K562 (cell line): Measurements from ENCODE around the gene SLAMF6.

ENCODE experiments used
- CBFA2T3 ChIP-seq: fragments of 450-650 bp; IDR thresholded peaks from 2 replicates; pipeline ENCODE4 v1.6.1; 2017
- EZH2 ChIP-seq: IDR thresholded peaks from 2 replicates; pipeline ENCODE4 v1.6.1; 2012; ENCODE audit warnings: low read depth, mild to moderate bottlenecking, inconsistent platforms, low read length, borderline replicate concordance
- KLF10 ChIP-seq: fragments of 250-450 bp; sonication (Bioruptor Pico); IDR thresholded peaks from 2 replicates; pipeline ENCODE4 v1.6.1; 2021; ENCODE audit warnings: matching md5 sums
- SRF ChIP-seq, 2 experiments: fragments of 250-450, 450-650 bp in 1 of 2; sonication (Bioruptor Pico) in 1 of 2; sonication (generic) in 1 of 2; formaldehyde crosslinking; IDR thresholded peaks; 2 replicates each; pipeline versions ENCODE4 v1.5.0 to v1.5.1; 2020 to 2022; ENCODE audit warnings: mild to moderate bottlenecking in 1 of 2, missing genetic modification reagents in 1 of 2
- TCF7 ChIP-seq: sonication (generic); IDR thresholded peaks from 2 replicates; pipeline ENCODE4 v1.6.1; 2016; ENCODE audit warnings: antibody characterized with exemption, borderline replicate concordance
- TEAD2 ChIP-seq: fragments of 450-650 bp; IDR thresholded peaks from 2 replicates; pipeline ENCODE4 v1.6.1; 2016; ENCODE audit warnings: missing genetic modification characterization, control low read depth, missing compliant biosample characterization
- ZBTB8A ChIP-seq: fragments of 450-650 bp; IDR thresholded peaks from 2 replicates; pipeline ENCODE4 v1.6.1; 2018; ENCODE audit warnings: mild to moderate bottlenecking, moderate library complexity; ENCODE audit not compliant: partially characterized antibody
- ZNF23 ChIP-seq: fragments of 250-450 bp; sonication (Bioruptor Pico); IDR thresholded peaks from 2 replicates; pipeline ENCODE4 v1.4.0; 2020; ENCODE audit warnings: mild to moderate bottlenecking
- TF ChIP-seq, protein P1 (sequence below): fragments of 450-650 bp; IDR thresholded peaks from 2 replicates; pipeline ENCODE4 v1.6.1; 2014; ENCODE audit warnings: low read depth, mild to moderate bottlenecking, moderate library complexity, borderline replicate concordance
- TF ChIP-seq, protein P2 (sequence below), 3 experiments: IDR thresholded peaks in 2 of 3; conservative IDR thresholded peaks in 1 of 3; 2 replicates each; pipeline ENCODE4 v1.5.1; 2011 to 2012; ENCODE audit warnings: low read length in 3 of 3, mild to moderate bottlenecking in 3 of 3, control low read depth in 2 of 3, improper control_type of control experiment in 1 of 3, inconsistent platforms in 1 of 3, low read depth in 1 of 3, mixed read lengths in 1 of 3, moderate library complexity in 1 of 3; ENCODE audit not compliant: insufficient read depth in 2 of 3
- TF ChIP-seq, protein P3 (sequence below): sonication (generic); formaldehyde crosslinking; IDR thresholded peaks from 2 replicates; pipeline ENCODE4 v1.8.1; 2022; ENCODE audit warnings: missing genetic modification reagents
- TF ChIP-seq, protein P4 (sequence below): fragments of 150-350 bp; IDR thresholded peaks from 2 replicates; pipeline ENCODE4 v1.6.1; 2014; ENCODE audit warnings: low read depth, mild to moderate bottlenecking, low read length, borderline replicate concordance

DNA sequence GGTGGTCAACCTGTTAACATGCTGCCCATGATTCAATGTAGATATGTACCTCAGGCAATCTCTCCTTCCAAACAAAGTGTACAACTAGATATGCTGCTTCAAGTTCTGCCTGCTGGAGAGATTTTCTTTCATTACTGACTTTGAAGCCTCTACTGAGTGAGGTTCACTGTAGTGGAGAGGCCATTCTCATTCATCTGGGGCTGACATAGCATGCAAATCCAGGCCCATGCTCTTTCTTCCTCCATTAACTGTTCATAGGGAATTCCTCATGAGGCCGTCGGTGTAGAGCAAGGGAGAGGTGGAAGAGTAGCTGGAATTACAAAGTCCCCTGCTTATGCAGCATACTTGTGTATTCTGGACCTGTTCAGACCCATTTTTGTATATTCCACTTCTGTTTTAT lies 84.1 kb downstream of the SLAMF6 start:
- TF ChIP-seq ZBTB8A (no peak), EZH2 (no peak), ZNF23 (CRISPR knock-in tag) (no peak), TEAD2 (tag) (no peak), CBFA2T3 (no peak), TCF7 (no peak), KLF10 (CRISPR knock-in tag) (no peak), SRF (CRISPR knock-in tag; IDR thresholded peaks at IDR 0.05) (no peak)
- TF ChIP-seq, protein P1, sequence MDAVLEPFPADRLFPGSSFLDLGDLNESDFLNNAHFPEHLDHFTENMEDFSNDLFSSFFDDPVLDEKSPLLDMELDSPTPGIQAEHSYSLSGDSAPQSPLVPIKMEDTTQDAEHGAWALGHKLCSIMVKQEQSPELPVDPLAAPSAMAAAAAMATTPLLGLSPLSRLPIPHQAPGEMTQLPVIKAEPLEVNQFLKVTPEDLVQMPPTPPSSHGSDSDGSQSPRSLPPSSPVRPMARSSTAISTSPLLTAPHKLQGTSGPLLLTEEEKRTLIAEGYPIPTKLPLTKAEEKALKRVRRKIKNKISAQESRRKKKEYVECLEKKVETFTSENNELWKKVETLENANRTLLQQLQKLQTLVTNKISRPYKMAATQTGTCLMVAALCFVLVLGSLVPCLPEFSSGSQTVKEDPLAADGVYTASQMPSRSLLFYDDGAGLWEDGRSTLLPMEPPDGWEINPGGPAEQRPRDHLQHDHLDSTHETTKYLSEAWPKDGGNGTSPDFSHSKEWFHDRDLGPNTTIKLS = no peak
- TF ChIP-seq, protein P2, sequence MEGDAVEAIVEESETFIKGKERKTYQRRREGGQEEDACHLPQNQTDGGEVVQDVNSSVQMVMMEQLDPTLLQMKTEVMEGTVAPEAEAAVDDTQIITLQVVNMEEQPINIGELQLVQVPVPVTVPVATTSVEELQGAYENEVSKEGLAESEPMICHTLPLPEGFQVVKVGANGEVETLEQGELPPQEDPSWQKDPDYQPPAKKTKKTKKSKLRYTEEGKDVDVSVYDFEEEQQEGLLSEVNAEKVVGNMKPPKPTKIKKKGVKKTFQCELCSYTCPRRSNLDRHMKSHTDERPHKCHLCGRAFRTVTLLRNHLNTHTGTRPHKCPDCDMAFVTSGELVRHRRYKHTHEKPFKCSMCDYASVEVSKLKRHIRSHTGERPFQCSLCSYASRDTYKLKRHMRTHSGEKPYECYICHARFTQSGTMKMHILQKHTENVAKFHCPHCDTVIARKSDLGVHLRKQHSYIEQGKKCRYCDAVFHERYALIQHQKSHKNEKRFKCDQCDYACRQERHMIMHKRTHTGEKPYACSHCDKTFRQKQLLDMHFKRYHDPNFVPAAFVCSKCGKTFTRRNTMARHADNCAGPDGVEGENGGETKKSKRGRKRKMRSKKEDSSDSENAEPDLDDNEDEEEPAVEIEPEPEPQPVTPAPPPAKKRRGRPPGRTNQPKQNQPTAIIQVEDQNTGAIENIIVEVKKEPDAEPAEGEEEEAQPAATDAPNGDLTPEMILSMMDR (IDR thresholded peaks at IDR 0.05 in 2 of 3, conservative IDR thresholded peaks at IDR 0.05 in 1 of 3; ENCODE audit: insufficient read depth in 2 of 3, low read depth in 1 of 3, low read length in 3 of 3) = no peak
- TF ChIP-seq, protein P3, sequence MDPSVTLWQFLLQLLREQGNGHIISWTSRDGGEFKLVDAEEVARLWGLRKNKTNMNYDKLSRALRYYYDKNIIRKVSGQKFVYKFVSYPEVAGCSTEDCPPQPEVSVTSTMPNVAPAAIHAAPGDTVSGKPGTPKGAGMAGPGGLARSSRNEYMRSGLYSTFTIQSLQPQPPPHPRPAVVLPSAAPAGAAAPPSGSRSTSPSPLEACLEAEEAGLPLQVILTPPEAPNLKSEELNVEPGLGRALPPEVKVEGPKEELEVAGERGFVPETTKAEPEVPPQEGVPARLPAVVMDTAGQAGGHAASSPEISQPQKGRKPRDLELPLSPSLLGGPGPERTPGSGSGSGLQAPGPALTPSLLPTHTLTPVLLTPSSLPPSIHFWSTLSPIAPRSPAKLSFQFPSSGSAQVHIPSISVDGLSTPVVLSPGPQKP (CRISPR knock-in tag) = no peak
- TF ChIP-seq, protein P4, sequence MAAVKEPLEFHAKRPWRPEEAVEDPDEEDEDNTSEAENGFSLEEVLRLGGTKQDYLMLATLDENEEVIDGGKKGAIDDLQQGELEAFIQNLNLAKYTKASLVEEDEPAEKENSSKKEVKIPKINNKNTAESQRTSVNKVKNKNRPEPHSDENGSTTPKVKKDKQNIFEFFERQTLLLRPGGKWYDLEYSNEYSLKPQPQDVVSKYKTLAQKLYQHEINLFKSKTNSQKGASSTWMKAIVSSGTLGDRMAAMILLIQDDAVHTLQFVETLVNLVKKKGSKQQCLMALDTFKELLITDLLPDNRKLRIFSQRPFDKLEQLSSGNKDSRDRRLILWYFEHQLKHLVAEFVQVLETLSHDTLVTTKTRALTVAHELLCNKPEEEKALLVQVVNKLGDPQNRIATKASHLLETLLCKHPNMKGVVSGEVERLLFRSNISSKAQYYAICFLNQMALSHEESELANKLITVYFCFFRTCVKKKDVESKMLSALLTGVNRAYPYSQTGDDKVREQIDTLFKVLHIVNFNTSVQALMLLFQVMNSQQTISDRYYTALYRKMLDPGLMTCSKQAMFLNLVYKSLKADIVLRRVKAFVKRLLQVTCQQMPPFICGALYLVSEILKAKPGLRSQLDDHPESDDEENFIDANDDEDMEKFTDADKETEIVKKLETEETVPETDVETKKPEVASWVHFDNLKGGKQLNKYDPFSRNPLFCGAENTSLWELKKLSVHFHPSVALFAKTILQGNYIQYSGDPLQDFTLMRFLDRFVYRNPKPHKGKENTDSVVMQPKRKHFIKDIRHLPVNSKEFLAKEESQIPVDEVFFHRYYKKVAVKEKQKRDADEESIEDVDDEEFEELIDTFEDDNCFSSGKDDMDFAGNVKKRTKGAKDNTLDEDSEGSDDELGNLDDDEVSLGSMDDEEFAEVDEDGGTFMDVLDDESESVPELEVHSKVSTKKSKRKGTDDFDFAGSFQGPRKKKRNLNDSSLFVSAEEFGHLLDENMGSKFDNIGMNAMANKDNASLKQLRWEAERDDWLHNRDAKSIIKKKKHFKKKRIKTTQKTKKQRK = no peak
